H1 (cell line): Measurements from ENCODE around the gene NR5A1. TPM values are rescaled to one million over a fixed set of nuclear protein-coding genes. Genes with fewer than 3 reads are reported as not detected.

ENCODE experiments used
- CTCF ChIA-PET: fragments of 300-600 bp; sonication (Branson Sonifier 250); formaldehyde crosslinking; loops from one replicate; lab custom pipeline; 2021; ENCODE audit not compliant: partially characterized antibody; lab: Charles Lee
- POLR2A ChIA-PET: fragments of 300-600 bp; sonication (Branson Sonifier 250); formaldehyde crosslinking; loops from one replicate; lab custom pipeline; 2021; ENCODE audit warnings: inconsistent platforms; ENCODE audit not compliant: partially characterized antibody; lab: Charles Lee
- DNase-seq, 2 experiments: peaks; one replicate each; pipeline versions ENCODE4 v3.0.0 to v3.0.0-alpha.2; 2010 to 2022; ENCODE audit warnings: low spot score in 2 of 2, low read depth in 1 of 2, mixed read lengths in 1 of 2
- FAIRE-seq: peaks from 2 replicates; lab custom pipeline; 2011; peaks lifted over from hg19 to GRCh38; lab: Jason Lieb, UNC
- H2AFZ ChIP-seq: 2 replicates; pipeline ENCODE4 v1.8.1; 2012; ENCODE audit warnings: low read length, inconsistent platforms
- H2AK5ac ChIP-seq: 2 replicates; pipeline ENCODE4 v1.6.1; 2013; ENCODE audit warnings: low read depth, low read length
- H2BK120ac ChIP-seq: replicated peaks from 2 replicates; pipeline ENCODE3; 2013; ENCODE audit warnings: low read depth, low read length, inconsistent platforms
- H2BK12ac ChIP-seq: 2 replicates; pipeline ENCODE4 v1.6.1; 2013; ENCODE audit warnings: low read depth, low read length
- H2BK15ac ChIP-seq: 2 replicates; pipeline ENCODE4 v1.6.1; 2013; ENCODE audit warnings: low read length
- H2BK20ac ChIP-seq: 2 replicates; pipeline ENCODE4 v1.6.1; 2013; ENCODE audit warnings: low read length
- H2BK5ac ChIP-seq: 2 replicates; pipeline ENCODE4 v1.6.1; 2013; ENCODE audit warnings: low read depth, low read length
- H3K14ac ChIP-seq: 2 replicates; pipeline ENCODE4 v1.6.1; 2013; ENCODE audit warnings: inconsistent platforms; ENCODE audit not compliant: insufficient read length
- H3K18ac ChIP-seq: 2 replicates; pipeline ENCODE4 v1.6.1; 2013; ENCODE audit warnings: low read length; ENCODE audit errors: extremely low read depth
- H3K23ac ChIP-seq: 2 replicates; pipeline ENCODE4 v1.6.1; 2013; ENCODE audit warnings: inconsistent platforms; ENCODE audit not compliant: insufficient read length
- H3K23me2 ChIP-seq: 2 replicates; pipeline ENCODE4 v1.6.1; 2013; ENCODE audit warnings: low read depth, low read length
- H3K27ac ChIP-seq: 2 replicates; pipeline ENCODE4 v1.6.1; 2011; ENCODE audit warnings: low read depth, low read length, inconsistent platforms
- H3K27me3 ChIP-seq, 4 experiments: replicated peaks in 1 of 4; 1 replicate in 1 of 4; 2 replicates in 3 of 4; pipeline versions ENCODE4 v1.6.1 to v1.8.1; 2011 to 2013; ENCODE audit warnings: low read length in 3 of 4, mild to moderate bottlenecking in 3 of 4, inconsistent platforms in 2 of 4, mixed read lengths in 2 of 4, moderate library complexity in 1 of 4; ENCODE audit not compliant: control insufficient read depth in 3 of 4, insufficient read depth in 3 of 4; ENCODE audit errors: extremely low read depth in 1 of 4
- H3K36me3 ChIP-seq, 4 experiments: 2 replicates each; pipeline versions ENCODE4 v1.6.1 to v1.8.1; 2011 to 2013; ENCODE audit warnings: mild to moderate bottlenecking in 4 of 4, low read length in 3 of 4, moderate library complexity in 2 of 4, control low read depth in 1 of 4, inconsistent platforms in 1 of 4; ENCODE audit not compliant: insufficient read depth in 4 of 4, control insufficient read depth in 2 of 4
- H3K4ac ChIP-seq: replicated peaks from 2 replicates; pipeline ENCODE3; 2013; ENCODE audit warnings: low read length, low read depth, mixed read lengths, inconsistent platforms; ENCODE audit not compliant: insufficient read length
- H3K4me1 ChIP-seq, 4 experiments: replicated peaks in 1 of 4; 1 replicate in 1 of 4; 2 replicates in 3 of 4; pipeline versions ENCODE4 v1.6.1 to v1.8.1; 2011 to 2013; ENCODE audit warnings: low read length in 3 of 4, inconsistent platforms in 2 of 4, mixed read lengths in 1 of 4; ENCODE audit not compliant: insufficient read depth in 4 of 4, control insufficient read depth in 3 of 4
- H3K4me2 ChIP-seq, 2 experiments: 2 replicates each; pipeline versions ENCODE4 v1.6.1 to v1.8.1; 2011 to 2013; ENCODE audit warnings: low read depth in 2 of 2, low read length in 2 of 2, control low read depth in 1 of 2, inconsistent platforms in 1 of 2, mild to moderate bottlenecking in 1 of 2; ENCODE audit not compliant: insufficient read depth in 1 of 2
- H3K4me3 ChIP-seq, 4 experiments: fragments of 200-600, 300-600 bp in 1 of 4; sonication (generic), shearing (Covaris generic), sonication (Bioruptor Twin) in 1 of 4; 2 replicates each; pipeline versions ENCODE4 v1.5.1 to v1.8.1; 2011 to 2016; ENCODE audit warnings: low read length in 4 of 4, low read depth in 3 of 4, control low read depth in 2 of 4, inconsistent platforms in 2 of 4, mild to moderate bottlenecking in 2 of 4, mixed read lengths in 1 of 4, moderate library complexity in 1 of 4; ENCODE audit not compliant: insufficient read depth in 2 of 4; ENCODE audit errors: extremely low read depth in 1 of 4
- H3K56ac ChIP-seq: replicated peaks from 2 replicates; pipeline ENCODE3; 2013; ENCODE audit warnings: low read depth, mild to moderate bottlenecking, mixed read lengths, low read length, inconsistent platforms; ENCODE audit not compliant: insufficient read length
- H3K79me1 ChIP-seq: 2 replicates; pipeline ENCODE4 v1.6.1; 2013; ENCODE audit warnings: low read depth, low read length, control low read depth
- H3K79me2 ChIP-seq, 2 experiments: 2 replicates each; pipeline versions ENCODE4 v1.6.1 to v1.8.1; 2012 to 2013; ENCODE audit warnings: low read length in 2 of 2, mild to moderate bottlenecking in 2 of 2, inconsistent platforms in 1 of 2; ENCODE audit not compliant: insufficient read depth in 2 of 2, control insufficient read depth in 1 of 2
- H3K9ac ChIP-seq, 4 experiments: replicated peaks in 1 of 4; 1 replicate in 1 of 4; 2 replicates in 3 of 4; pipeline versions ENCODE4 v1.6.1 to v1.8.1; 2011 to 2013; ENCODE audit warnings: low read depth in 3 of 4, low read length in 3 of 4, control low read depth in 2 of 4, mild to moderate bottlenecking in 2 of 4, moderate library complexity in 2 of 4, inconsistent platforms in 1 of 4; ENCODE audit errors: extremely low read depth in 1 of 4
- H3K9me3 ChIP-seq, 2 experiments: 2 replicates each; pipeline versions ENCODE4 v1.6.1 to v1.8.1; 2012 to 2013; ENCODE audit warnings: mild to moderate bottlenecking in 2 of 2, moderate library complexity in 2 of 2, control low read depth in 1 of 2, inconsistent platforms in 1 of 2, low read depth in 1 of 2, low read length in 1 of 2, mixed read lengths in 1 of 2; ENCODE audit not compliant: insufficient read depth in 2 of 2
- H4K20me1 ChIP-seq, 2 experiments: replicated peaks in 1 of 2; 2 replicates each; pipeline versions ENCODE3 to v1.8.1; 2011 to 2013; ENCODE audit warnings: inconsistent platforms in 2 of 2, low read length in 2 of 2, mild to moderate bottlenecking in 1 of 2; ENCODE audit not compliant: insufficient read depth in 2 of 2, control insufficient read depth in 1 of 2
- H4K5ac ChIP-seq: 2 replicates; pipeline ENCODE4 v1.6.1; 2013; ENCODE audit warnings: low read length, low read depth, mixed read lengths, inconsistent platforms; ENCODE audit not compliant: insufficient read length
- H4K8ac ChIP-seq: 2 replicates; pipeline ENCODE4 v1.8.0; 2013; ENCODE audit warnings: mild to moderate bottlenecking, moderate library complexity, low read length, inconsistent platforms; ENCODE audit not compliant: insufficient read depth; ENCODE audit errors: extremely low read depth
- H4K91ac ChIP-seq: replicated peaks from 2 replicates; pipeline ENCODE3; 2013; ENCODE audit warnings: low read length, mixed read lengths, inconsistent platforms; ENCODE audit not compliant: insufficient read length
- HDAC2 ChIP-seq, 2 experiments: fragments of 300-600 bp in 1 of 2; sonication (generic) in 1 of 2; IDR thresholded peaks; 2 replicates each; pipeline ENCODE4 v1.6.1; 2011 to 2012; ENCODE audit warnings: low read depth in 2 of 2, low read length in 2 of 2, mild to moderate bottlenecking in 2 of 2, moderate library complexity in 2 of 2, borderline replicate concordance in 1 of 2, inconsistent platforms in 1 of 2
- KDM1A ChIP-seq: fragments of 200-600, 300-600 bp; sonication (generic); IDR thresholded peaks from 2 replicates; pipeline ENCODE4 v1.7.1; 2016; ENCODE audit warnings: mild to moderate bottlenecking, low read length, borderline replicate concordance
- KDM5A ChIP-seq: fragments of 200-600 bp; IDR thresholded peaks from 2 replicates; pipeline ENCODE4 v1.7.1; 2012; ENCODE audit warnings: mild to moderate bottlenecking, low read length, inconsistent platforms, mixed read lengths
- SIN3A ChIP-seq, 2 experiments: IDR thresholded peaks in 1 of 2; conservative IDR thresholded peaks in 1 of 2; 2 replicates each; pipeline ENCODE4 v1.6.1; 2011 to 2012; ENCODE audit warnings: low read length in 2 of 2, improper control_type of control experiment in 1 of 2, low read depth in 1 of 2, mild to moderate bottlenecking in 1 of 2
- SIRT6 ChIP-seq: IDR thresholded peaks from one replicate; pipeline ENCODE4 v1.7.1; 2012; ENCODE audit warnings: low read length, inconsistent platforms
- TAF7 ChIP-seq: optimal IDR thresholded peaks from 2 replicates; pipeline ENCODE3; 2011; ENCODE audit warnings: low read depth, mild to moderate bottlenecking, inconsistent platforms, low read length, moderate library complexity, borderline replicate concordance
- WGBS, 2 experiments: shearing (Covaris generic) in 1 of 2; methylation state at CpG; one replicate each; pipeline versions ENCODE4 v1.1.6 to v1.1.7; 2013 to 2015; ENCODE audit warnings: low lambda C conversion rate in 2 of 2, mixed read lengths in 2 of 2, inconsistent platforms in 1 of 2, low coverage in 1 of 2, missing lambda C conversion rate in 1 of 2; ENCODE audit not compliant: insufficient replicate concordance in 2 of 2, insufficient coverage in 1 of 2, insufficient read length in 1 of 2; ENCODE audit errors: extremely low coverage in 1 of 2, missing lambda C conversion rate in 1 of 2; 5-methylcytosine and 5-hydroxymethylcytosine counted together
- polyA plus RNA-seq, 7 experiments: library from polyadenylated mRNA; depleted of rRNA in 3 of 7; stranded (reverse) in 5 of 7; unstranded in 2 of 7; fragments of >200 nt in 5 of 7; fragments of 200-250 nt in 2 of 7; gene quantifications; 1 replicate in 5 of 7; 2 replicates in 1 of 7; 4 replicates in 1 of 7; pipeline versions ENCODE4 v1.2.1 to v1.2.3, GENCODE V29; 2011 to 2013; ENCODE audit warnings: missing spikeins in 2 of 7, mixed read lengths in 2 of 7
- total RNA-seq: library from RNA; stranded (reverse); fragmentation: NEBNext Ultra II Directional; extraction: Animal tissue kit (Norgen Biotek cat#: 25700); gene quantifications from 2 replicates; pipeline ENCODE4 v1.2.1, GENCODE V29; 2021

Gene NR5A1
- total and polyA plus RNA-seq, 2 of the 8 experiments (the other 6 are each of a cell fraction or from before 2014, with no cell fraction given), result 0.29 to 0.58 TPM

DNA sequence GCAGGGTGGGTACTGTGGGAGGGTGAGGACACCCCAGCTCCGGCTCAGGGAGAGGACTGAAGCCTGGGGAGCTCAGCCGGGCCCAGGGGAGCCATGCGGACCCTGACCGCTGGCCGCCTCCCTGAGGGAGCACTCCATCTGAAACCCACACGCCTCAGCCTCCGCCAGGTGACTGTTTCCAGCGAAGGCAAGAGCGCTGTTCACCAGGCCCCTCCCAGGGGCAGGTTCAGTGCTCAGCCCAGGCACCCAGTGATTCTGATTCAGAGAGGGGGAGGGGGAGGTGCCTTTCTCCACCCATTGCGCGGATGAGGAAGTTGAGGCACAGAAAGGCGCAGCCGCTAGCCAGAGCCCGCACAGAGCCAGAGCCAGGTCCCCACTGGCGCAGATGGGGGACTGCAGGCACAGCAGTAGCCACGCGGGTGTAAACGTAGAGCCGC is 30.0 kb downstream of the NR5A1 start:
- Histone ChIP-seq H3K79me2 (no peaks in the 10 kb centered on the region), H2BK5ac (peak overlapping the region; percentile 71; the same call in 1 of the 2 replicates), H3K4me3 (peak overlapping the region; percentile 22 to 58 (median 42); a peak in 6 of 8 replicates), H4K8ac (no peak overlapping the region; the same call in 1 of the 2 replicates), H3K27ac (no peak overlapping the region), H3K4me1 (peaks cover 4 to 40% (median 28%) of the 10 kb centered on the region in 4 experiments), H3K18ac (peak overlapping the region; percentile 48), H2AK5ac (no peak overlapping the region), H4K5ac (no peak overlapping the region), H2AFZ (no peak overlapping the region), H3K56ac (no peak overlapping the region), H3K23me2 (peaks cover 7% of the 10 kb centered on the region; the same call in 1 of the 2 replicates), H3K4me2 (peak overlapping the region; percentile 56 to 69), H3K4ac (peak overlapping the region; percentile 32), H3K27me3 (peaks cover 8 to 37% (median 37%) of the 10 kb centered on the region in 4 experiments), H4K20me1 (no peaks in the 10 kb centered on the region), H2BK12ac (peak overlapping the region; percentile 55; the same call in 1 of the 2 replicates), H3K9ac (0 out of 7 replicates have a peak overlapping the region, but pooled peaks of 1 of the 4 experiments have one; percentile 2), H3K23ac (no peak overlapping the region), H2BK15ac (0 out of 2 replicates have a peak overlapping the region, but pooled peaks have one; percentile 18), H3K79me1 (no peaks in the 10 kb centered on the region), H3K9me3 (no peaks in the 10 kb centered on the region), H3K36me3 (no peaks in the 10 kb centered on the region), H4K91ac (peak overlapping the region; percentile 34), H2BK120ac (no peak overlapping the region)
- CTCF ChIA-PET, result interaction anchor here (0.8 to 7.0 kb wide), 5 partner anchors 25 to 140 kb away, joined by 3 to 43 read pairs (median 3); no protein-coding TSS in a partner anchor
- DNase-seq, result no peak
- WGBS, 2 experiments, result 36% methylated on average over 15 of the region's 19 CpGs; no CpG with 5 or more reads in 1 of the 2 experiments
- POLR2A ChIA-PET, result interaction anchor here (1.4 kb wide), 1 partner anchor 10 kb away, joined by 6 read pairs; no protein-coding TSS in a partner anchor
- peak; percentile 98 for TF ChIP-seq KDM1A
- TF ChIP-seq TAF7, result no peak
- TF ChIP-seq SIRT6, result no peak
- 0 out of 4 replicates have a peak, but pooled peaks of 1 of the 2 experiments have one; percentile 28 for TF ChIP-seq SIN3A (conservative IDR thresholded peaks at IDR 0.05 in 1 of 2, IDR thresholded peaks at IDR 0.05 in 1 of 2; ENCODE audit: low read depth in 1 of 2, low read length in 2 of 2)
- no peak for TF ChIP-seq KDM5A
- TF ChIP-seq HDAC2 (IDR thresholded peaks at IDR 0.05; ENCODE audit: borderline replicate concordance in 1 of 2, low read depth in 2 of 2, low read length in 2 of 2), result peak in 1 of 2 experiments; percentile 41; a peak in 1 of 4 replicates
- TF ChIP-seq, all 59 proteins: peak for 3
- FAIRE-seq, result no peak
- Histone ChIP-seq H3K14ac (no peak overlapping the region), H2BK20ac (no peak overlapping the region)
